SK-N-DZ (cell line): ENCODE measurements around the gene CNST.
"Not testable (repeated sequence)": the region's sequence is repeated elsewhere in the genome, so short reads cannot be mapped to it uniquely, and the experiment has no call there.

Source experiments
- DNase-seq: peaks from one replicate; pipeline ENCODE4 v3.0.0-alpha.2; 2015; ENCODE audit warnings: low spot score

The CNST gene

GRCh38 chr1:246558041-246558440 is 8.2 kb upstream of the CNST start:
- DNase-seq: no peak

GRCh38 chr1:246559310-246559709 is 6.9 kb upstream of the CNST start:
- DNase-seq: no peak

- not testable (repeated sequence) for DNase-seq
These were observed 5.4 kb upstream of the CNST start for GRCh38 chr1:246560833-246561232.

DNA sequence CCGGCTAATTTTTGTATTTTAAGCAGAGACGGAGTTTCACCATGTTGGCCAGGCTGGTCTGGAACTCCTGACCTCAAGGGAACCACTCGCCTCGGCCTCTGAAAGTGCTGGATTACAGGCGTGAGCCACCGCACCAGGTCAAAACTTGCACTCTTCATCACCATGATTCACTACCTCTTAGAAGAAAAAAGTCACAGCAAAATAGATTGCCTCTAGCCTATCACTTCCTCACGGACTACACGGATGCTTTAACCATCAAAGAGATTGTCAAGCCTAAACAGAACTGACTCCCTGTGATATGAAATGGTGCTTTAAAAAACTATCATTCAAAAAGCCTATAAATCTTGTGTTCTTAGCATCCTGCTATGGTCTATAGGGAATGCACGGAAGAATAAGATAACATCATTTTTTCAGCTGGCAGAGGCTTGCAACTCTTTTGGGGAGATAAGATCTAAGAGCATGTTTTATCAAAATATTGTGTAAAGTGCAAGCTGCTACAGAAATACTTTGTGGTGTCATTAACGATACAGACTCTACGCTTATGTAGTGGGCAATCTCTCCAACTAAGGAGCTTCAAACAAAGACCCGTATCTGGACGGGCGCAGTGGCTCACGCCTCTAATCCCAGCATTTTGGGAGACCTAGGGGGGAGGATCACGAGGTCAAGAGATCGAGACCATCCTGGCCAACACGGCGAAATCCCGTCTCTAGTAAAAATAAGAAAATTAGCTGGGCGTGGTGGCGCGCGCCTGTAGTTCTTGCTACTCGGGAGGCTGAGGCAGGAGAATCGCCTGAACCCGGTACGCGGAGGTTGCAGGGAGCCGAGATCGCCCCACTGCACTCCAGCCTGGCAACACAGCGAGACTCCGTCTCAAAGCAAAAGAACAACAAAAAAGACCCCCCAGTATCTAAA is 1.2 kb upstream of the CNST start:
- DNase-seq: no peak

DNA sequence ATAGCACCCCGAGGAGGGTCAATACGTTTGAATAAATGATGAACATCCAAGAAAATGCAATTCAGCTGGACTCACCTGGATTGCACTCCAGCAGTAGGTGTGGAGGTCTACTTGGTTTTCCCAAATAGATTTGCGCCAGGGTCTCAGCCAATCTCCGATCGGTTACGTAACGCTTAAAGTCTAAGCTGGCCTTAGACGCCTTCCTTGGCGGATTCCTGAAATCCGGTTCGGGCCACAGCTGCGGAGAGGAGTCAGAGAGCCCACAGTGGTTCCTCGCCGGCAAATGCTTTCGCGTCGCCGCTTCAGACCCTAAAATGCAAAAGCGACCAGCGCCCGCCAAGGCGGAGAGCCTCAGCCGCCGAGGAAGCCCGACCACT is 517 bp upstream of the CNST start:
- no peak for DNase-seq

GRCh38 chr1:246566813-246567645 is 773 bp downstream of the CNST start:
- peak; percentile 44 for DNase-seq

GRCh38 chr1:246567646-246568235 is 1.5 kb downstream of the CNST start:
- DNase-seq: no peak

- DNase-seq: no peak
These were observed 3.3 kb downstream of the CNST start for GRCh38 chr1:246569248-246570238.

GRCh38 chr1:246571309-246571708 is 5.1 kb downstream of the CNST start:
- not testable (repeated sequence) for DNase-seq

DNA sequence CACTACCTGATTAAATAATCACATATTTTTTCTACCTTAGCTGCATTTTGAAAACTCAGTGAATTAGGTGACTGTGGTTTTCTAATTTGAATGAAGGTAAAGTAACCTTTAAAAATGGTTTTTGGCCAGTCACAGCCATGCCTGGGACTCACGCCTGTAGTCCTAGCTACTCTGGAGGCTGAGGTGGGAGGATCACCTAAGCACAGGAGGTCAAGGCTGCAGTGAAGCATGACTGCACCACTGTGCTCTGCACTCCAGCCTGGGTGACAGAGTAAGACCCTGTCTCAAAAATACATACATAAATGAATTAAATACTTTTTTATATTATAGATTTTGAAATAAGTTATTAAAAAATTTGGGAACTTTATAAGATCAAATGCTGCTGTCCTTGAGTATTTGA is 5.7 kb downstream of the CNST start:
- DNase-seq: no peak

GRCh38 chr1:246572785-246573184 is 6.5 kb downstream of the CNST start:
- no peak for DNase-seq

GRCh38 chr1:246573491-246573890 is 7.2 kb downstream of the CNST start:
- no peak for DNase-seq

- no peak for DNase-seq
These were observed 10.4 kb downstream of the CNST start for GRCh38 chr1:246576709-246577032.

DNA sequence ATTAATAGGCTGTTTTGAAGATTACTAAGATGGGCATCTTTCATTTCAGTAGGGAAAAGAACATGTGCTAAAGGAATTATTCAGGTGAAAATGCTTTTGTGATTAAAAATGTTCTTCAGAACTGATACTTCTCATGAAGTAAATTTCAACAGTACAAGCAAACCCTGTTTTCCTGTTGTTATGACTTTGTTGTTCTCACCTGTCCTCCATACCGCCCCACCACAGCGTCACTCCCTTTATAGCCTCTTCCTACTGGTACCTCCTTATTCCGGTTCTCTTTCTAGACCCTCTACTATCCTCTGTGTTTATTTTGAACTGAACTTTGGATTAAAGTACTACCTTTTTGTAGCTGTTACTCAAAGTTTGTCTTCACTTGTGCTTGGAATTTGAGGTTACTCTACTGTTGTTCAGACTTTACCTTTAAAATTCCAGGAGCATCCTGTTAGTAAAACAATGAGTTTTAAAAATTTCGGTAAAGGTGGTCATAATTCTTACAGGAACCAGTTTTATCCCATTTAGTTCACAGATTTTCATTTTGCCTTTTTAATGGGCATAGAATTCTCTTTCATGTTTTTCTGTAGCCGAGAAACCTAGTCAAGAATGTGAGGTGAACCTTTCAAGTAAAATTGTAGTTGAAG is 10.9 kb downstream of the CNST start:
- no peak for DNase-seq

GRCh38 chr1:246577720-246578106 is 11.5 kb downstream of the CNST start:
- DNase-seq: no peak

GRCh38 chr1:246579818-246580217 is 13.6 kb downstream of the CNST start:
- no peak for DNase-seq

GRCh38 chr1:246580497-246581370 is 14.5 kb downstream of the CNST start:
- DNase-seq: no peak

DNA sequence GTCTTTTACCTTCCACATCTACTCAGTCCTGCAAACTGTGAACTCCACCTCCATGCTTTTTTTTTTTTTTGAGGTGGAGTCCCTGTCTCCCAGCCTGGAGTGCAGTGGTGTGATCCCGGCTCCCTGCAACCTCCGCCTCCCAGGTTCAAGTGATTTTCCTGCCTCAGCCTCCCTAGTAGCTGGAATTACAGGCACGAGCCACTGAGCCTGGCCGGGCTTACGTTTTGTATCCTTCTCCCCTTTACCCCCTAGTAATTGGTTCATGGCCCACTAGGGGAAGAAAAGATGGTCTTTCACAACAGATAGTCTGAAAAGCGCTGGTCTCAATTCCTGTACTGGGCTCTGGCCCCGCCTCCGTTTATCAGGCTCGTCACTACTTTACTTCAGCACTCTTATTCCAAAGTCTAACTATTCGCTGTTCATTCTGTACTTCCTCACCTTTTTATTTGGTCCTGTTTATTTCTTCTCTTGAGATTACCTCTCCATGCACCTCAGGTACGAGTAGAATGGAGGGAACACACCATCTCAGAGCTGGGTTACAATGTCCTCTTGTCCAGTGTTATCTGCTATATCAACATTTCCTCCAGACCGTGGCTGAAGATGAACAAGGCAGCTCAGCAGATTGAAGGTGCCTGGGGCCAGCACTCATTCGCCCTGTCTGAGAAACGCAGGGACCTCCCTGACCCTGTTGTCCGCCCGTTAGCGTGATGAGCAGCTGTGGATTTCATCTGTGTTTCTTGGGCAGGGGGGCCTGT is 16.2 kb downstream of the CNST start:
- no peak for DNase-seq

GRCh38 chr1:246583056-246583440 is 16.8 kb downstream of the CNST start:
- DNase-seq: no peak
